ENCODE measurements around the gene PPP1R13B.

DNA sequence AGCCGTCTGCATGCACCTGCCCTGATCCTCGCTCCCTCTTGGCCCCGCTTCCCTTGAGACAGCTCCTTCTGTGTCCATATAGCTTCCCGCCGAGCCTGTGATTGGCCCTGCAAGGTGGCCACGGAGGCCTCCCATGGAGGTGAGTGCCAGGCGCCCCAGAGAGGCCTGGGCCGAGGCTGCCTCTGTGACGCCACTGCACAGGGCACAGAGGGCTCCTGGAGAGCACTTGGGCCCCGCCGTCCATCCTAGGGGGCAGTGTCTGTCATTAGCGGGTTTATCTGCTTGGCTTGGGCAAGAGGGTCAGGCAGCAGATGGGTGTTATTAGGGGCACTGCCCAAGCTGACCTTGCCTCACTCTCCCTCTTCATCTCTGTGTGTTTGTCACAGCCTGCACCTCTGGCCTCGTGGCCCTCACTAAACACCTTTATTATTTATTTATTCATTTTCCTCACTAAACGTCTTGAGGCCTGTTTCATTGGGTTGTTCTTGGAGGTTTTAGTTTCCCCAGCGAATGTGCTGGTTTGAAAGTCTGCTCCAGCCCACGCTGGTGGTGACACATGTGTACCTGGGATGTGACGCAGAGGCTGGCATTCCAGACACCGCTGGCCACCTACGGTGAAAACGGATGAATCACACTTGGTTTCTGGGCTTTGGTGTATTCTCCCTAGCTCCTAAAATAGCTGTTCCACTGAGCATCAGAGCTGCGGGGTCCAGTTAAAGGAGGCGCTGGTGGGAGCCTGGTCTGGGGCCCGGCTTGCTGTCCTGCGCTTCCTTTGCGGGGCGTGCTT, 125.8 kb downstream of the PPP1R13B start:
- TF ChIP-seq PREB (CRISPR knock-in tag; IDR thresholded peaks at IDR 0.05; ENCODE audit: borderline replicate concordance), result no peak
- TF ChIP-seq, protein P1, sequence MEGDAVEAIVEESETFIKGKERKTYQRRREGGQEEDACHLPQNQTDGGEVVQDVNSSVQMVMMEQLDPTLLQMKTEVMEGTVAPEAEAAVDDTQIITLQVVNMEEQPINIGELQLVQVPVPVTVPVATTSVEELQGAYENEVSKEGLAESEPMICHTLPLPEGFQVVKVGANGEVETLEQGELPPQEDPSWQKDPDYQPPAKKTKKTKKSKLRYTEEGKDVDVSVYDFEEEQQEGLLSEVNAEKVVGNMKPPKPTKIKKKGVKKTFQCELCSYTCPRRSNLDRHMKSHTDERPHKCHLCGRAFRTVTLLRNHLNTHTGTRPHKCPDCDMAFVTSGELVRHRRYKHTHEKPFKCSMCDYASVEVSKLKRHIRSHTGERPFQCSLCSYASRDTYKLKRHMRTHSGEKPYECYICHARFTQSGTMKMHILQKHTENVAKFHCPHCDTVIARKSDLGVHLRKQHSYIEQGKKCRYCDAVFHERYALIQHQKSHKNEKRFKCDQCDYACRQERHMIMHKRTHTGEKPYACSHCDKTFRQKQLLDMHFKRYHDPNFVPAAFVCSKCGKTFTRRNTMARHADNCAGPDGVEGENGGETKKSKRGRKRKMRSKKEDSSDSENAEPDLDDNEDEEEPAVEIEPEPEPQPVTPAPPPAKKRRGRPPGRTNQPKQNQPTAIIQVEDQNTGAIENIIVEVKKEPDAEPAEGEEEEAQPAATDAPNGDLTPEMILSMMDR (IDR thresholded peaks at IDR 0.05), result no peak

Data from WTC11 (cell line).